Heart right ventricle (tissue), 16 donors: Measurements from ENCODE around the gene TBX5. TPM values are rescaled to one million over a fixed set of nuclear protein-coding genes. Genes with fewer than 3 reads are reported as not detected.

Experiments used
- ATAC-seq, 8 donors: fragments of 200-7000 bp; cut with Tn5 transposase; one replicate each; pipeline ENCODE4 v1.9.1; 2020; ENCODE audit warnings: mild to moderate bottlenecking in 8 of 8, moderate library complexity in 8 of 8, moderate number of reproducible peaks in 1 of 8
- DNase-seq, 2 donors: peaks; one replicate each; pipeline ENCODE4 v3.0.0-alpha.2; 2020
- H3K27ac ChIP-seq, 10 donors: fragments of 200-600 bp; sonication (generic) in 2 of 10; one replicate each; pipeline versions ENCODE4 v1.5.0 to v1.8.0; 2020 to 2022; ENCODE audit warnings: mild to moderate bottlenecking in 3 of 10
- H3K27me3 ChIP-seq, 7 donors: fragments of 200-600 bp; one replicate each; pipeline ENCODE4 v1.8.0; 2021 to 2022; ENCODE audit warnings: mild to moderate bottlenecking in 2 of 7
- H3K36me3 ChIP-seq, 9 donors: fragments of 200-600 bp; sonication (generic) in 1 of 9; one replicate each; pipeline versions ENCODE4 v1.5.0 to v1.8.0; 2020 to 2022; ENCODE audit warnings: mild to moderate bottlenecking in 2 of 9
- H3K4me1 ChIP-seq, 9 donors: fragments of 200-600 bp; sonication (generic) in 1 of 9; one replicate each; pipeline versions ENCODE4 v1.5.0 to v1.8.0; 2020 to 2022; ENCODE audit warnings: mild to moderate bottlenecking in 4 of 9
- H3K4me3 ChIP-seq, 10 donors: fragments of 200-600 bp; sonication (generic) in 2 of 10; one replicate each; pipeline versions ENCODE4 v1.5.0 to v1.8.0; 2020 to 2022; ENCODE audit warnings: mild to moderate bottlenecking in 7 of 10, moderate library complexity in 2 of 10
- H3K9me3 ChIP-seq, 11 donors: fragments of 200-600 bp in 10 of 11; sonication (generic) in 2 of 11; one replicate each; pipeline versions ENCODE4 v1.5.0 to v1.8.0; 2013 to 2022; ENCODE audit warnings: mild to moderate bottlenecking in 2 of 11, control low read depth in 1 of 11, moderate library complexity in 1 of 11
- CTCF ChIP-seq, 9 donors: fragments of 200-600 bp; sonication (generic) in 2 of 9; IDR thresholded peaks; one replicate each; pipeline versions ENCODE4 v1.5.0 to v1.8.0; 2021 to 2022; ENCODE audit warnings: antibody characterized with exemption in 9 of 9, mild to moderate bottlenecking in 5 of 9, moderate library complexity in 1 of 9
- WGBS, 2 donors: extraction: QIAGEN DNeasy Blood & Tissue Kit; methylation state at CpG; one replicate each; pipeline ENCODE4 v1.1.7; 2013; ENCODE audit warnings: inconsistent platforms in 1 of 2; 5-methylcytosine and 5-hydroxymethylcytosine counted together
- intact Hi-C, 10 donors: fragments of 100-400 bp; cut with DNase I; formaldehyde crosslinking; loops; one replicate each; pipeline versions ENCODE4 v1.11.1 to v1.14.2; 2022
- polyA plus RNA-seq, 2 donors: library from polyadenylated mRNA; stranded (reverse); fragments of 200-250 nt; gene quantifications; one replicate each; pipeline ENCODE4 v1.2.3, GENCODE V29; 2013
- total RNA-seq, 10 donors: library from RNA; stranded (reverse); fragmentation: NEBNext Ultra II Directional in 3 of 10; extraction: Animal tissue kit (Norgen Biotek cat#: 25700) in 3 of 10; gene quantifications; one replicate each; pipeline versions ENCODE4 v1.2.1 to v1.2.4, GENCODE V29; 2021 to 2023
- donor health status: Arrhythmogenic right ventricular cardiomyopathy.
- donor health status: ischemic (EF 13 %, LVEDD 7.1; RV severe dilation, severe dysfunction).
- donor health status: healthy with polysubstance abuse.
- donor health status: DM: no; HTN: yes; CAD: no.
- donor health status: DM: no; HTN: no; CAD: no.
- donor health status: ischemic (EF 25% LVEDD 6.9; RV normal size, moderate dysfunction).
- donor health status: ischemic (EF 25% LVEDD 5.7; RV mildly dilated, moderate dysfunction).
- donor health status: healthy.
- donor health status: DM: yes; HTN: yes; CAD: no.
- donor health status: Ischemic cardiomyopathy.
- donor health status: ischemic (EF 35%, LVEDD 5.7; RV mildly dilated, moderate dysfunction).
- donor health status: nonischemic (EF 11% LVEDD 7.7; RV severe dilation, severe dysfunction).
- donor health status: DM: yes; HTN: yes; CAD: no.
- donor health status: PGD.
- donor health status: ischemic (EF 29% LVEDD 5.4; RV normal size, mild dysfunction).
- donor health status: nonischemic (EF 23%, LVEDD 6.1; RV moderate dilation, normal function).

The TBX5 gene
- total and polyA plus RNA-seq, 12 donors: 4.0 to 70.1 (median 51.4) TPM

GRCh38 chr12:114316076-114316475 is 89.9 kb downstream of the TBX5 start:
- TF ChIP-seq CTCF (IDR thresholded peaks at IDR 0.05): no peak
- Histone ChIP-seq H3K9me3 (no peaks in the 10 kb centered on the region), H3K27me3 (no peaks in the 10 kb centered on the region), H3K4me1 (peaks cover 0 to 11% (median 2%) of the 10 kb centered on the region in 9 donors), H3K36me3 (no peaks in the 10 kb centered on the region), H3K4me3 (no peak overlapping the region), H3K27ac (peak overlapping the region in 1 of 10 donors; percentile 35)
- peak in 7 of 8 donors; percentile 21 to 83 (median 50) for ATAC-seq
- peak in 1 of 2 donors; percentile 11 for DNase-seq
- intact Hi-C loops: no loop called here
- WGBS, 2 donors: 6 to 11% methylated on average over 5 of the region's 5 CpGs

GRCh38 chr12:114314974-114315720 is 90.8 kb downstream of the TBX5 start:
- Histone ChIP-seq H3K27ac (no peak overlapping the region), H3K27me3 (no peaks in the 10 kb centered on the region), H3K4me1 (peaks cover 0 to 11% (median 2%) of the 10 kb centered on the region in 9 donors), H3K9me3 (no peaks in the 10 kb centered on the region), H3K4me3 (no peak overlapping the region), H3K36me3 (no peaks in the 10 kb centered on the region)
- ATAC-seq (peak in 1 of 8 donors; percentile 31), DNase-seq (no peak)
- intact Hi-C loops: no loop called here
- WGBS, 2 donors: 93 to 94% methylated on average over 16 of the region's 16 CpGs
- TF ChIP-seq CTCF (IDR thresholded peaks at IDR 0.05): no peak

GRCh38 chr12:114314403-114314802 is 91.5 kb downstream of the TBX5 start:
- ATAC-seq (peak in 1 of 8 donors; percentile 47), DNase-seq (no peak)
- Histone ChIP-seq H3K9me3 (no peaks in the 10 kb centered on the region), H3K36me3 (no peaks in the 10 kb centered on the region), H3K4me3 (no peak overlapping the region), H3K27ac (no peak overlapping the region), H3K4me1 (peaks cover 0 to 11% (median 2%) of the 10 kb centered on the region in 9 donors), H3K27me3 (no peaks in the 10 kb centered on the region)
- intact Hi-C loops: no loop called here
- WGBS, 2 donors: 63 to 64% methylated on average over 7 of the region's 7 CpGs
- TF ChIP-seq CTCF (IDR thresholded peaks at IDR 0.05): no peak

- Histone ChIP-seq H3K36me3 (no peaks in the 10 kb centered on the region), H3K27ac (no peak overlapping the region), H3K9me3 (no peaks in the 10 kb centered on the region), H3K27me3 (no peaks in the 10 kb centered on the region), H3K4me1 (peaks cover 0 to 11% (median 2%) of the 10 kb centered on the region in 9 donors), H3K4me3 (no peak overlapping the region)
- ATAC-seq (no peak), DNase-seq (no peak)
- 81 to 87% methylated on average over 2 of the region's 2 CpGs for WGBS, 2 donors
- peak in 1 of 9 donors; percentile 13 for TF ChIP-seq CTCF (IDR thresholded peaks at IDR 0.05)
- intact Hi-C loops: no loop called here
These were observed 92.0 kb downstream of the TBX5 start for GRCh38 chr12:114313910-114314309.
